Measurements from ENCODE around the gene HNRNPH2. TPM values are rescaled to one million over a fixed set of nuclear protein-coding genes. Genes with fewer than 3 reads are reported as not detected.

HNRNPH2 gene
- total and polyA plus RNA-seq, 9 donors, result 40.8 to 80.1 (median 68.3) TPM

DNA sequence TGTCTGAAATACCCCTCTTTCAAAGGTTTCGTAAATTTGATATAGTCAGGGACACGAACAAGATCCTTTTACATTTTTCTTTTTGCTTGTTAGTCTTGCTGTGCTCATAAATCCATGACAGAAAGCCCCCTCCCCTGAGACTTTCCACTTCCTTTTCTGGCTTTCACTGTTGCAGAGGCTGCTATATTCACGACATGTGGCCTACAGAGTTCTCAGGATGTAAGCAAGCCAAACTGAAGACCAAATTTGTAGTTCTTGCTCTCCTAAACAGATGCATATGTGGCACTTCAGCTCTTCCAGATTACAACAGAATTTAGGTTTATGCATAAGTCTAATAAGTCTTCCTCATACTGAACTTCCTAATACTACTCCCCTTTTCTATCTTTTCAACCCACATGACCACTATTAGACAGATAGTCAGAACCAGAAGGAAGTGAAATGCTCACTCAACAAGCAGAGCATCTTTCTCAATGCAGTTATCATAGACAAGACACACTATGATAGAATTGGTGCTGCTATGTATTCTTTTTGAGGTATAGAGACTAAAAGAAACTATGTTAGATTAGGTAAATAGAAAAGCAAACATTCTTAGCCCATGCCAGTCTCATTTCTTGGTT lies 37.0 kb upstream of the HNRNPH2 start:
- Histone ChIP-seq H3K9me3 (replicated peaks; ENCODE audit: control insufficient read depth, low read depth, low read length) (no peaks in the 10 kb centered on the region), H3K4me1 (ENCODE audit: control insufficient read depth, insufficient read depth, low read length) (no peaks in the 10 kb centered on the region), H3K4me3 (ENCODE audit: low read length) (no peak overlapping the region), H3K36me3 (ENCODE audit: control insufficient read depth, insufficient read depth, low read length) (no peaks in the 10 kb centered on the region), H3K27ac (ENCODE audit: low read length) (no peak overlapping the region), H3K27me3 (ENCODE audit: control insufficient read depth, insufficient read depth, low read length) (peaks cover 6% of the 10 kb centered on the region)
- peak; percentile 12 for DNase-seq
- WGBS (ENCODE audit: insufficient coverage), result 17% methylated on average over 1 of the region's 3 CpGs

GRCh38 chrX:101377547-101377946 lies 30.5 kb upstream of the HNRNPH2 start:
- Histone ChIP-seq H3K27ac (ENCODE audit: low read length) (no peak overlapping the region), H3K4me3 (ENCODE audit: low read length) (no peak overlapping the region), H3K27me3 (ENCODE audit: control insufficient read depth, insufficient read depth, low read length) (peaks cover 9% of the 10 kb centered on the region), H3K36me3 (ENCODE audit: control insufficient read depth, insufficient read depth, low read length) (no peaks in the 10 kb centered on the region), H3K9me3 (replicated peaks; ENCODE audit: control insufficient read depth, low read depth, low read length) (no peaks in the 10 kb centered on the region), H3K4me1 (ENCODE audit: control insufficient read depth, insufficient read depth, low read length) (no peaks in the 10 kb centered on the region)
- DNase-seq, result no peak
- WGBS (ENCODE audit: insufficient coverage), result no CpG with 5 or more reads among the region's 1 CpG

DNA sequence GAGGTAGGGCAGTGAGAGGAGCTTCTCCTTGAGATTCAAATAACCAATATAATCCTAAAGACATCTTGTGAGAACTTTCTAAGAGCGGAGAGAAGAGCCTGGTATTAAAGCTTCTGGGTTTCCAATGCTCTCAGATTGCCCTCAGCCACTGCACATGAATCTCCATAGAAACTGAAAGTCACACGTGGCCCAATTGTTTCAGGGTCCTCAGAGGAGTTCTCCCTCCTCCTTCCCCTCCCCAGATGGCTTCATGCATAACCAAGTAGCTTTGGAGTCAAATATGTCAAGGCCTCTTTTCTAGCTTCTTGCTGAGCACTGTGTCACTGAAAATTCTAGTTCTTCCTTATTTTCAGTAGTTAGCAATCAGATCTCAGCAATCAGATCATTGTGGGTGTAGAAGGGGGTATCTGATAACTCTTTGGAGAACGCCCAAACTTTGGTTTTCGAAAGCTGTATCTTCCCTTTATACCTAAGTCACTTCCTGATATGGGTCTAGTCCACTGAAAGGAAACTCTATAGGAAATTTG lies 24.3 kb upstream of the HNRNPH2 start:
- no peaks in the 10 kb centered on the region for H3K4me1 ChIP-seq (ENCODE audit: control insufficient read depth, insufficient read depth, low read length)
- no peaks in the 10 kb centered on the region for H3K9me3 ChIP-seq (replicated peaks; ENCODE audit: control insufficient read depth, low read depth, low read length)
- peaks cover 16% of the 10 kb centered on the region for H3K27me3 ChIP-seq (ENCODE audit: control insufficient read depth, insufficient read depth, low read length)
- no peak for DNase-seq
- no peak overlapping the region for H3K27ac ChIP-seq (ENCODE audit: low read length)
- WGBS (ENCODE audit: insufficient coverage), result 0% methylated on average over 1 of the region's 4 CpGs
- no peak overlapping the region for H3K4me3 ChIP-seq (ENCODE audit: low read length)
- no peaks in the 10 kb centered on the region for H3K36me3 ChIP-seq (ENCODE audit: control insufficient read depth, insufficient read depth, low read length)

- Histone ChIP-seq H3K9me3 (replicated peaks; ENCODE audit: control insufficient read depth, low read depth, low read length) (no peaks in the 10 kb centered on the region), H3K4me3 (ENCODE audit: low read length) (no peak overlapping the region), H3K4me1 (ENCODE audit: control insufficient read depth, insufficient read depth, low read length) (no peaks in the 10 kb centered on the region), H3K27me3 (ENCODE audit: control insufficient read depth, insufficient read depth, low read length) (peaks cover 19% of the 10 kb centered on the region), H3K27ac (ENCODE audit: low read length) (no peak overlapping the region), H3K36me3 (ENCODE audit: control insufficient read depth, insufficient read depth, low read length) (no peaks in the 10 kb centered on the region)
- 67% methylated on average over 7 of the region's 7 CpGs for whole genome bisulfite sequencing (ENCODE audit: insufficient coverage)
- no peak for DNase-seq
Measured at GRCh38 chrX:101385026-101385684, 22.9 kb upstream of the HNRNPH2 start.

- Histone ChIP-seq H3K27ac (ENCODE audit: low read length) (no peak within 1 kb of the TSS), H3K9me3 (replicated peaks; ENCODE audit: control insufficient read depth, low read depth, low read length) (no peaks in the 10 kb centered on the region), H3K4me3 (ENCODE audit: low read length) (no peak within 1 kb of the TSS), H3K4me1 (ENCODE audit: control insufficient read depth, insufficient read depth, low read length) (no peaks in the 10 kb centered on the region), H3K27me3 (ENCODE audit: control insufficient read depth, insufficient read depth, low read length) (peaks cover 26% of the 10 kb centered on the region), H3K36me3 (ENCODE audit: control insufficient read depth, insufficient read depth, low read length) (no peaks in the 10 kb centered on the region)
- WGBS (ENCODE audit: insufficient coverage), result 65% methylated on average over 9 of the region's 9 CpGs
- DNase-seq, result peak; percentile 22
Measured at GRCh38 chrX:101385795-101386541, 22.1 kb upstream of the HNRNPH2 start, which contains the start of gene BTK. Gene BTK (minus strand): TSS chrX:101386191. CDS start chrX:101375284, 10,907 bp downstream.

DNA sequence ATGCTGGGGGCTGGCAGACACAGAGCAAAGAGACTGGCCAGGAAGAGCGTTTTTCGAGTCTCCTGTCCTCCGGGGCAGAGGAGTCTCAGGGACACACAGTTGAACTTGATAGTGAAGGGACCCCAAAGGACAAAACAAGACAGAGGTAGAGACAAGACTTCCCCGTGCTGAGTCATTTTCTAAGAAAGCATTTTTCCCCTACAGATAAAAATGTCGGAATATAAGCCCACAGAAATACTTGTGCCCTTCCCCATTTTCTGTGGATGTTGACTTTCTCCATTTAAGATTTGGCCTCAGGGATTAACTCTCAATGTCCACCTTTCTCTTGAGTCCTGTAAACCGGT lies 21.5 kb upstream of the HNRNPH2 start:
- no peak overlapping the region for H3K27ac ChIP-seq (ENCODE audit: low read length)
- H3K4me1 ChIP-seq (ENCODE audit: control insufficient read depth, insufficient read depth, low read length), result no peaks in the 10 kb centered on the region
- no peak overlapping the region for H3K4me3 ChIP-seq (ENCODE audit: low read length)
- no peak for DNase-seq
- H3K27me3 ChIP-seq (ENCODE audit: control insufficient read depth, insufficient read depth, low read length), result peaks cover 29% of the 10 kb centered on the region
- 58% methylated on average over 4 of the region's 6 CpGs for WGBS (ENCODE audit: insufficient coverage)
- H3K9me3 ChIP-seq (replicated peaks; ENCODE audit: control insufficient read depth, low read depth, low read length), result no peaks in the 10 kb centered on the region
- no peaks in the 10 kb centered on the region for H3K36me3 ChIP-seq (ENCODE audit: control insufficient read depth, insufficient read depth, low read length)

DNA sequence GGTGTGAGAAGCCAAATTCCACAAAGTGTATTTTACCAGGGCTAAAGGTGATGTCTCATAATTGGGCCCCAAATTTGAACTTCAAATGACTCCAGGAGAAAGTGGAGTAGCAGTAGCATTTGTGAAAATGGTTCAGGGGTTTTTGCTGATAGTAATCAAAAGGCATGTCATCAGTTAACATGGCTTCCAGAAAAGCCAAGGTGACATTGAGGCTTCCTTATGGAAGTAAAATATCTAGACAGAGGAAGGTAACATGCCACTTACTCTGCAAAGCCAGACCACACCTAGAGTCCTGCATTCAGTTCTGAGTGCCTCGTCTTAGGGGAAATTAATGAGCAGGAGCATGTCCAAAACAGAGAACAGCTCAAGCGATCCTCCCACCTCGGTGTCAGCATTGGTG lies 19.4 kb upstream of the HNRNPH2 start:
- H3K4me1 ChIP-seq (ENCODE audit: control insufficient read depth, insufficient read depth, low read length), result no peaks in the 10 kb centered on the region
- no CpG with 5 or more reads among the region's 3 CpGs for WGBS (ENCODE audit: insufficient coverage)
- no peak overlapping the region for H3K4me3 ChIP-seq (ENCODE audit: low read length)
- H3K27me3 ChIP-seq (ENCODE audit: control insufficient read depth, insufficient read depth, low read length), result peaks cover 24% of the 10 kb centered on the region
- no peak overlapping the region for H3K27ac ChIP-seq (ENCODE audit: low read length)
- H3K9me3 ChIP-seq (replicated peaks; ENCODE audit: control insufficient read depth, low read depth, low read length), result no peaks in the 10 kb centered on the region
- DNase-seq, result no peak
- H3K36me3 ChIP-seq (ENCODE audit: control insufficient read depth, insufficient read depth, low read length), result peaks cover 5% of the 10 kb centered on the region

GRCh38 chrX:101390664-101391525 lies 17.1 kb upstream of the HNRNPH2 start, which contains the start of gene RPL36A:
Gene RPL36A (plus strand): TSS chrX:101391011. CDS start chrX:101391044, 33 bp downstream.
- DNase-seq, result peak; percentile 96
- H3K4me1 ChIP-seq (ENCODE audit: control insufficient read depth, insufficient read depth, low read length), result no peaks in the 10 kb centered on the region
- WGBS (ENCODE audit: insufficient coverage), result 32% methylated on average over 36 of the region's 47 CpGs
- no peaks in the 10 kb centered on the region for H3K9me3 ChIP-seq (replicated peaks; ENCODE audit: control insufficient read depth, low read depth, low read length)
- H3K27ac ChIP-seq (ENCODE audit: low read length), result peak within 1 kb of the TSS; percentile 88
- H3K27me3 ChIP-seq (ENCODE audit: control insufficient read depth, insufficient read depth, low read length), result peaks cover 21% of the 10 kb centered on the region
- H3K4me3 ChIP-seq (ENCODE audit: low read length), result peak within 1 kb of the TSS; percentile 72
- H3K36me3 ChIP-seq (ENCODE audit: control insufficient read depth, insufficient read depth, low read length), result peaks cover 5% of the 10 kb centered on the region

GRCh38 chrX:101391831-101392230 lies 16.2 kb upstream of the HNRNPH2 start:
- Histone ChIP-seq H3K27ac (ENCODE audit: low read length) (no peak overlapping the region), H3K27me3 (ENCODE audit: control insufficient read depth, insufficient read depth, low read length) (peaks cover 15% of the 10 kb centered on the region), H3K36me3 (ENCODE audit: control insufficient read depth, insufficient read depth, low read length) (peaks cover 5% of the 10 kb centered on the region), H3K4me1 (ENCODE audit: control insufficient read depth, insufficient read depth, low read length) (no peaks in the 10 kb centered on the region), H3K4me3 (ENCODE audit: low read length) (peak overlapping the region; percentile 72), H3K9me3 (replicated peaks; ENCODE audit: control insufficient read depth, low read depth, low read length) (no peaks in the 10 kb centered on the region)
- DNase-seq, result no peak
- WGBS (ENCODE audit: insufficient coverage), result no CpG with 5 or more reads among the region's 6 CpGs
